Chondrocyte (in vitro differentiated cells): Measurements from ENCODE around the gene CKAP4. TPM values are rescaled to one million over a fixed set of nuclear protein-coding genes. Genes with fewer than 3 reads are reported as not detected.

ENCODE experiments used
- DNase-seq: peaks from one replicate; pipeline ENCODE4 v3.0.0; 2021; ENCODE audit warnings: mixed read lengths, low spot score
- H3K27ac Mint-ChIP-seq: one replicate; pipeline ENCODE4 v1.8.0; 2021; ENCODE audit warnings: mild to moderate bottlenecking, moderate library complexity, mixed read lengths; ENCODE audit not compliant: unreplicated experiment
- H3K27me3 Mint-ChIP-seq: 2 replicates; pipeline ENCODE4 v1.8.0; 2021; ENCODE audit warnings: low read depth, mixed read lengths
- H3K36me3 Mint-ChIP-seq: 2 replicates; pipeline ENCODE4 v1.8.0; 2021; ENCODE audit warnings: low read depth, mixed read lengths
- H3K4me1 Mint-ChIP-seq: 2 replicates; pipeline ENCODE4 v1.8.0; 2021; ENCODE audit warnings: low read depth, mild to moderate bottlenecking, mixed read lengths
- H3K4me3 Mint-ChIP-seq: one replicate; pipeline ENCODE4 v1.8.0; 2021; ENCODE audit warnings: mild to moderate bottlenecking, moderate library complexity, mixed read lengths; ENCODE audit not compliant: unreplicated experiment
- H3K9me3 Mint-ChIP-seq: 2 replicates; pipeline ENCODE4 v1.8.0; 2021; ENCODE audit warnings: low read depth, mixed read lengths
- CTCF ChIP-seq: fragments of 200-600 bp; sonication (generic); IDR thresholded peaks from 2 replicates; pipeline ENCODE4 v1.5.0; 2021; ENCODE audit warnings: antibody characterized with exemption, mild to moderate bottlenecking, moderate library complexity
- total RNA-seq: library from RNA; stranded (reverse); gene quantifications from 3 replicates; pipeline ENCODE4 v1.2.1, GENCODE V29; 2021

The CKAP4 gene
- total RNA-seq, 1 donor from 2014 or later = 329 TPM

GRCh38 chr12:106223485-106224354 lies 24.1 kb downstream of the CKAP4 start:
- Mint-ChIP-seq H3K27me3 (no peaks in the 10 kb centered on the region), H3K27ac (no peak overlapping the region), H3K36me3 (peaks cover 2% of the 10 kb centered on the region), H3K4me3 (no peak overlapping the region), H3K4me1 (peaks cover 17% of the 10 kb centered on the region), H3K9me3 (peaks cover 3% of the 10 kb centered on the region)
- DNase-seq = no peak
- peak; percentile 93 for TF ChIP-seq CTCF

- Mint-ChIP-seq H3K4me1 (peaks cover 6% of the 10 kb centered on the region), H3K27ac (no peak overlapping the region)
Measured at GRCh38 chr12:106220536-106220935, 27.3 kb downstream of the CKAP4 start.

GRCh38 chr12:106219043-106219442 lies 28.8 kb downstream of the CKAP4 start:
- H3K4me1 Mint-ChIP-seq = peaks cover 7% of the 10 kb centered on the region
- no peak overlapping the region for H3K27ac Mint-ChIP-seq
- peaks cover 10% of the 10 kb centered on the region for H3K36me3 Mint-ChIP-seq
- TF ChIP-seq CTCF = no peak
- H3K4me3 Mint-ChIP-seq = no peak overlapping the region
- H3K9me3 Mint-ChIP-seq = peaks cover 15% of the 10 kb centered on the region
- no peaks in the 10 kb centered on the region for H3K27me3 Mint-ChIP-seq
- DNase-seq = no peak

More at GRCh38 chr12:106220536-106220935, 27.3 kb downstream of the CKAP4 start:
- peaks cover 15% of the 10 kb centered on the region for H3K9me3 Mint-ChIP-seq
- H3K27me3 Mint-ChIP-seq = no peaks in the 10 kb centered on the region
- H3K4me3 Mint-ChIP-seq = no peak overlapping the region
- peaks cover 10% of the 10 kb centered on the region for H3K36me3 Mint-ChIP-seq
- DNase-seq = no peak
- no peak for TF ChIP-seq CTCF

GRCh38 chr12:106217706-106218105 lies 30.1 kb downstream of the CKAP4 start:
- Mint-ChIP-seq H3K9me3 (peaks cover 15% of the 10 kb centered on the region), H3K4me1 (peaks cover 13% of the 10 kb centered on the region), H3K27me3 (no peaks in the 10 kb centered on the region), H3K27ac (no peak overlapping the region), H3K36me3 (peaks cover 10% of the 10 kb centered on the region), H3K4me3 (no peak overlapping the region)
- TF ChIP-seq CTCF = no peak
- no peak for DNase-seq

GRCh38 chr12:106214571-106214970 lies 33.2 kb downstream of the CKAP4 start:
- Mint-ChIP-seq H3K36me3 (peaks cover 14% of the 10 kb centered on the region), H3K4me1 (peaks cover 13% of the 10 kb centered on the region), H3K4me3 (no peak overlapping the region), H3K27me3 (peaks cover 11% of the 10 kb centered on the region), H3K9me3 (peaks cover 15% of the 10 kb centered on the region), H3K27ac (no peak overlapping the region)
- no peak for TF ChIP-seq CTCF
- DNase-seq = no peak
